ENCODE results near the gene PTPRK. TPM values are rescaled to one million over a fixed set of nuclear protein-coding genes. Genes with fewer than 3 reads are reported as not detected.

PTPRK gene
- total and polyA plus RNA-seq, 2 experiments from 2014 or later: 26.9 to 56.4 TPM

- H3F3A ChIP-seq (replicated peaks; ENCODE audit: low read depth): no peaks in the 10 kb centered on the region
- ATAC-seq (no peak), DNase-seq (ENCODE audit: low spot score) (no peak)
- no peak for TF ChIP-seq ZNF331 (CRISPR knock-in tag; IDR thresholded peaks at IDR 0.05; ENCODE audit: low read depth)
- TF ChIP-seq CREB1 (CRISPR knock-in tag; IDR thresholded peaks at IDR 0.05; ENCODE audit: low read depth): no peak
- TF ChIP-seq POLR2AphosphoS5 (IDR thresholded peaks at IDR 0.05; ENCODE audit: low read depth): no peak
- no peak for TF ChIP-seq ETS1 (IDR thresholded peaks at IDR 0.05)
- no peak for TF ChIP-seq EZH2phosphoT487 (IDR thresholded peaks at IDR 0.05; ENCODE audit: unreplicated experiment)
- TF ChIP-seq REST (IDR thresholded peaks at IDR 0.05; ENCODE audit: unreplicated experiment): no peak
- TF ChIP-seq NANOG (IDR thresholded peaks at IDR 0.05; ENCODE audit: borderline replicate concordance): no peak
- no peak for TF ChIP-seq JUNB (IDR thresholded peaks at IDR 0.05; ENCODE audit: unreplicated experiment)
- no peak for TF ChIP-seq ZNF462 (CRISPR knock-in tag; IDR thresholded peaks at IDR 0.05)
- H3K4me1 Mint-ChIP-seq: peaks cover 7% of the 10 kb centered on the region; the same call in 2 of the 3 replicates
- H3K9me2 ChIP-seq (ENCODE audit: insufficient read depth): no peaks in the 10 kb centered on the region
- H3K27ac ChIP-seq (ENCODE audit: low read depth): no peak overlapping the region
- no peak overlapping the region for H3K4me3 Mint-ChIP-seq
- H3K36me3 Mint-ChIP-seq (ENCODE audit: low read depth): peaks cover 14% of the 10 kb centered on the region
- no peaks in the 10 kb centered on the region for H3K27me3 Mint-ChIP-seq (ENCODE audit: insufficient read depth, low read depth, poor library complexity)
- 0 out of 2 replicates have a peak, but pooled peaks cover 7% of the 10 kb centered on the region for H3K36me3 ChIP-seq (ENCODE audit: insufficient read depth)
- peaks cover 15% of the 10 kb centered on the region for H3K9me3 Mint-ChIP-seq
- H3K4me3 ChIP-seq: no peak overlapping the region
- H3K27ac Mint-ChIP-seq: no peak overlapping the region; the same call in 1 of the 2 replicates
- H4K20me1 ChIP-seq (replicated peaks; ENCODE audit: insufficient read depth): no peaks in the 10 kb centered on the region
- no peak overlapping the region for H2AFZ ChIP-seq
- no peaks in the 10 kb centered on the region for H3K79me2 ChIP-seq (replicated peaks; ENCODE audit: insufficient read depth)
- no peak overlapping the region for H3K4me2 ChIP-seq
- no peaks in the 10 kb centered on the region for H3K27me3 ChIP-seq (ENCODE audit: insufficient read depth)
- no peaks in the 10 kb centered on the region for H3K4me1 ChIP-seq (ENCODE audit: insufficient read depth)
Measured at GRCh38 chr6:127937102-127937501, 583.3 kb downstream of the PTPRK start.
